ENCODE measurements around the gene SERPINA5.

SERPINA5 gene

DNA sequence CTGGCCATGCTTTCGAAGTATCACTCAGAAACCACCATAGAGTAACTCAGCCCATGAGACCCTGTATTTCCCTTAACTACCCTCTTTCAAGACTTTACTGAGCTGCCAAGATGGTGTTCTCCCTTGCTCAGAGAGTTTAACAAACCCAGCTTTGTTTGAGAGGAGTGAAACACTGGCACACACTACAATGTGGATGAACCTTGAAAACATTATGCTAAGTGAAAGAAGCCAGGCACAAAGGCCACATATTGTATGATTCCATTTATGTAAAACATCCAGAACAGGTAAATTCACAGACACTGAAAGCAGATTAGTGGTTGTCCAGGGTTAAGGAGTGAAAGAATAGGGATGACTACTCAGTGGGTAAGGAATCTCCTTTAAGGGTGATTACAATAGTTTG is 49.8 kb downstream of the SERPINA5 start:
- no peak for TF ChIP-seq OSR1 (CRISPR knock-in tag; IDR thresholded peaks at IDR 0.05)
- no peak for TF ChIP-seq TCF4 (CRISPR knock-in tag; IDR thresholded peaks at IDR 0.05; ENCODE audit: borderline replicate concordance)
- no peak for TF ChIP-seq ESRRG (CRISPR knock-in tag; IDR thresholded peaks at IDR 0.05)
- TF ChIP-seq, protein P1, sequence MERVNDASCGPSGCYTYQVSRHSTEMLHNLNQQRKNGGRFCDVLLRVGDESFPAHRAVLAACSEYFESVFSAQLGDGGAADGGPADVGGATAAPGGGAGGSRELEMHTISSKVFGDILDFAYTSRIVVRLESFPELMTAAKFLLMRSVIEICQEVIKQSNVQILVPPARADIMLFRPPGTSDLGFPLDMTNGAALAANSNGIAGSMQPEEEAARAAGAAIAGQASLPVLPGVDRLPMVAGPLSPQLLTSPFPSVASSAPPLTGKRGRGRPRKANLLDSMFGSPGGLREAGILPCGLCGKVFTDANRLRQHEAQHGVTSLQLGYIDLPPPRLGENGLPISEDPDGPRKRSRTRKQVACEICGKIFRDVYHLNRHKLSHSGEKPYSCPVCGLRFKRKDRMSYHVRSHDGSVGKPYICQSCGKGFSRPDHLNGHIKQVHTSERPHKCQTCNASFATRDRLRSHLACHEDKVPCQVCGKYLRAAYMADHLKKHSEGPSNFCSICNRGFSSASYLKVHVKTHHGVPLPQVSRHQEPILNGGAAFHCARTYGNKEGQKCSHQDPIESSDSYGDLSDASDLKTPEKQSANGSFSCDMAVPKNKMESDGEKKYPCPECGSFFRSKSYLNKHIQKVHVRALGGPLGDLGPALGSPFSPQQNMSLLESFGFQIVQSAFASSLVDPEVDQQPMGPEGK (CRISPR knock-in tag; IDR thresholded peaks at IDR 0.05; ENCODE audit: borderline replicate concordance) = no peak
- TF ChIP-seq ZFP30 (CRISPR knock-in tag; IDR thresholded peaks at IDR 0.05) = no peak
- TF ChIP-seq RARB (CRISPR knock-in tag; IDR thresholded peaks at IDR 0.05) = no peak
- TF ChIP-seq ZC3H10 (CRISPR knock-in tag; IDR thresholded peaks at IDR 0.05) = no peak
- TF ChIP-seq, protein P2, sequence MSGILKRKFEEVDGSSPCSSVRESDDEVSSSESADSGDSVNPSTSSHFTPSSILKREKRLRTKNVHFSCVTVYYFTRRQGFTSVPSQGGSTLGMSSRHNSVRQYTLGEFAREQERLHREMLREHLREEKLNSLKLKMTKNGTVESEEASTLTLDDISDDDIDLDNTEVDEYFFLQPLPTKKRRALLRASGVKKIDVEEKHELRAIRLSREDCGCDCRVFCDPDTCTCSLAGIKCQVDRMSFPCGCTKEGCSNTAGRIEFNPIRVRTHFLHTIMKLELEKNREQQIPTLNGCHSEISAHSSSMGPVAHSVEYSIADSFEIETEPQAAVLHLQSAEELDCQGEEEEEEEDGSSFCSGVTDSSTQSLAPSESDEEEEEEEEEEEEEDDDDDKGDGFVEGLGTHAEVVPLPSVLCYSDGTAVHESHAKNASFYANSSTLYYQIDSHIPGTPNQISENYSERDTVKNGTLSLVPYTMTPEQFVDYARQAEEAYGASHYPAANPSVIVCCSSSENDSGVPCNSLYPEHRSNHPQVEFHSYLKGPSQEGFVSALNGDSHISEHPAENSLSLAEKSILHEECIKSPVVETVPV (CRISPR knock-in tag; IDR thresholded peaks at IDR 0.05) = no peak
- no peak for TF ChIP-seq PPARA (CRISPR knock-in tag; IDR thresholded peaks at IDR 0.05; ENCODE audit: borderline replicate concordance)
- TF ChIP-seq ISL1 (CRISPR knock-in tag; IDR thresholded peaks at IDR 0.05) = no peak
- no peak for TF ChIP-seq POU6F1 (CRISPR knock-in tag; IDR thresholded peaks at IDR 0.05; ENCODE audit: borderline replicate concordance, low read depth)
- no peak for TF ChIP-seq TSHZ2 (CRISPR knock-in tag; IDR thresholded peaks at IDR 0.05)
- TF ChIP-seq ZNF565 (CRISPR knock-in tag; conservative IDR thresholded peaks at IDR 0.05; ENCODE audit: low read depth) = no peak
- no peak for TF ChIP-seq ARNTL (CRISPR knock-in tag; IDR thresholded peaks at IDR 0.05; ENCODE audit: borderline replicate concordance, low read depth)
- TF ChIP-seq TOX (CRISPR knock-in tag; IDR thresholded peaks at IDR 0.05; ENCODE audit: borderline replicate concordance) = no peak
- no peak for ATAC-seq

- TF ChIP-seq CSDC2 (CRISPR knock-in tag; IDR thresholded peaks at IDR 0.05) = no peak
- TF ChIP-seq, protein P1 (CRISPR knock-in tag; IDR thresholded peaks at IDR 0.05; ENCODE audit: borderline replicate concordance) = no peak
- no peak for TF ChIP-seq ZFP30 (CRISPR knock-in tag; IDR thresholded peaks at IDR 0.05)
- no peak for TF ChIP-seq GLIS3 (CRISPR knock-in tag; IDR thresholded peaks at IDR 0.05)
- no peak for TF ChIP-seq TCF4 (CRISPR knock-in tag; IDR thresholded peaks at IDR 0.05; ENCODE audit: borderline replicate concordance)
- no peak for TF ChIP-seq ZNF565 (CRISPR knock-in tag; conservative IDR thresholded peaks at IDR 0.05; ENCODE audit: low read depth)
- no peak for TF ChIP-seq TSHZ2 (CRISPR knock-in tag; IDR thresholded peaks at IDR 0.05)
- TF ChIP-seq ESRRG (CRISPR knock-in tag; IDR thresholded peaks at IDR 0.05) = no peak
- no peak for TF ChIP-seq BACH2 (CRISPR knock-in tag; IDR thresholded peaks at IDR 0.05; ENCODE audit: borderline replicate concordance)
- TF ChIP-seq, protein P2 (CRISPR knock-in tag; IDR thresholded peaks at IDR 0.05) = no peak
- no peak for TF ChIP-seq ISL1 (CRISPR knock-in tag; IDR thresholded peaks at IDR 0.05)
- TF ChIP-seq ZNF70 (CRISPR knock-in tag; IDR thresholded peaks at IDR 0.05) = no peak
- TF ChIP-seq TOX (CRISPR knock-in tag; IDR thresholded peaks at IDR 0.05; ENCODE audit: borderline replicate concordance) = no peak
- no peak for TF ChIP-seq POU6F1 (CRISPR knock-in tag; IDR thresholded peaks at IDR 0.05; ENCODE audit: borderline replicate concordance, low read depth)
- TF ChIP-seq ZNF8 (CRISPR knock-in tag; IDR thresholded peaks at IDR 0.05) = no peak
- no peak for TF ChIP-seq ZC3H10 (CRISPR knock-in tag; IDR thresholded peaks at IDR 0.05)
- TF ChIP-seq ZFP3 (CRISPR knock-in tag; IDR thresholded peaks at IDR 0.05) = no peak
- ATAC-seq = no peak
Observed at GRCh38 chr14:94631536-94632304, 50.5 kb downstream of the SERPINA5 start.
